IMR-90 (cell line): Measurements from ENCODE around the gene TMEM209. TPM values are rescaled to one million over a fixed set of nuclear protein-coding genes. Genes with fewer than 3 reads are reported as not detected.
"Not testable (repeated sequence)": the region's sequence is repeated elsewhere in the genome, so short reads cannot be mapped to it uniquely, and the experiment has no call there.

Source experiments
- ATAC-seq: fragments of 200-7000 bp; cut with Tn5 transposase; 2 replicates; pipeline ENCODE4 v1.9.1; 2020; ENCODE audit warnings: low read depth, mild to moderate bottlenecking, moderate library complexity
- BruUV-seq: library from RNA; stranded (reverse); fragments of 400-500 nt; replicated peaks from 2 replicates; lab custom pipeline; 2021; lab: Mats Ljungman, UMichigan
- CTCF ChIA-PET: fragments of 300-600 bp; formaldehyde crosslinking; extraction: SDS; loops from one replicate; lab custom pipeline; 2021; ENCODE audit warnings: antibody characterized with exemption; lab: Yijun Ruan, JAX
- POLR2A ChIA-PET: fragments of 300-600 bp; sonication (Branson Sonifier 250); formaldehyde crosslinking; loops from one replicate; lab custom pipeline; 2022; ENCODE audit warnings: antibody characterized with exemption; ENCODE audit not compliant: unreplicated experiment; lab: Charles Lee
- DNase-seq: peaks from one replicate; pipeline ENCODE4 v3.0.0; 2013
- H2AFZ ChIP-seq: replicated peaks from 2 replicates; pipeline ENCODE3; 2013; ENCODE audit warnings: low read length, mild to moderate bottlenecking; ENCODE audit not compliant: poor library complexity
- H2AK5ac ChIP-seq: 2 replicates; pipeline ENCODE4 v1.6.1; 2013; ENCODE audit warnings: low read depth, low read length, inconsistent platforms
- H2AK9ac ChIP-seq: replicated peaks from 2 replicates; pipeline ENCODE3; 2013; ENCODE audit warnings: mild to moderate bottlenecking, low read depth, low read length, moderate library complexity; ENCODE audit not compliant: poor library complexity
- H2BK120ac ChIP-seq: 2 replicates; pipeline ENCODE4 v1.6.1; 2013; ENCODE audit warnings: low read depth, low read length, inconsistent platforms
- H2BK15ac ChIP-seq: 3 replicates; pipeline ENCODE4 v1.6.1; 2013; ENCODE audit warnings: low read depth, low read length, inconsistent platforms
- H2BK20ac ChIP-seq: 2 replicates; pipeline ENCODE4 v1.6.1; 2013; ENCODE audit warnings: low read depth, mild to moderate bottlenecking, inconsistent platforms, low read length, moderate library complexity
- H2BK5ac ChIP-seq: 2 replicates; pipeline ENCODE4 v1.6.1; 2013; ENCODE audit warnings: mild to moderate bottlenecking, low read depth, low read length, inconsistent platforms; ENCODE audit not compliant: poor library complexity, severe bottlenecking
- H3K14ac ChIP-seq: replicated peaks from 2 replicates; pipeline ENCODE4 v1.6.1; 2013; ENCODE audit warnings: low read depth, low read length, inconsistent platforms
- H3K18ac ChIP-seq: 2 replicates; pipeline ENCODE4 v1.6.1; 2013; ENCODE audit warnings: low read depth, low read length, control low read depth
- H3K23ac ChIP-seq: 2 replicates; pipeline ENCODE4 v1.6.1; 2013; ENCODE audit warnings: low read depth, low read length, inconsistent platforms
- H3K27ac ChIP-seq: 2 replicates; pipeline ENCODE4 v1.5.1; 2013; ENCODE audit warnings: mild to moderate bottlenecking, control low read depth, low read length; ENCODE audit not compliant: insufficient read depth
- H3K27me3 ChIP-seq: 2 replicates; pipeline ENCODE4 v1.6.1; 2013; ENCODE audit warnings: low read length; ENCODE audit not compliant: control insufficient read depth, insufficient read depth
- H3K36me3 ChIP-seq: 2 replicates; pipeline ENCODE4 v1.6.1; 2013; ENCODE audit warnings: low read length, mixed read lengths; ENCODE audit not compliant: control insufficient read depth, insufficient read depth
- H3K4ac ChIP-seq: 2 replicates; pipeline ENCODE4 v1.6.1; 2013; ENCODE audit warnings: low read depth, low read length, inconsistent platforms
- H3K4me1 ChIP-seq: 2 replicates; pipeline ENCODE4 v1.6.1; 2013; ENCODE audit warnings: low read length, mixed read lengths; ENCODE audit not compliant: control insufficient read depth, insufficient read depth
- H3K4me2 ChIP-seq: 2 replicates; pipeline ENCODE4 v1.6.1; 2013; ENCODE audit warnings: low read depth, mild to moderate bottlenecking, control low read depth, low read length, moderate library complexity
- H3K4me3 ChIP-seq: 2 replicates; pipeline ENCODE4 v1.5.1; 2013; ENCODE audit warnings: low read depth, mild to moderate bottlenecking, control low read depth, low read length, moderate library complexity; ENCODE audit not compliant: insufficient read depth
- H3K56ac ChIP-seq: 2 replicates; pipeline ENCODE4 v1.6.1; 2013; ENCODE audit warnings: low read length, inconsistent platforms; ENCODE audit not compliant: insufficient read depth; ENCODE audit errors: extremely low read depth
- H3K79me1 ChIP-seq, 2 experiments: 2 replicates each; pipeline ENCODE4 v1.6.1; 2013; ENCODE audit warnings: low read length in 2 of 2, inconsistent platforms in 1 of 2, low read depth in 1 of 2
- H3K9ac ChIP-seq: 2 replicates; pipeline ENCODE4 v1.6.1; 2013; ENCODE audit warnings: low read depth, low read length, control low read depth
- H3K9me1 ChIP-seq: 2 replicates; pipeline ENCODE4 v1.6.1; 2013; ENCODE audit warnings: low read length, inconsistent platforms; ENCODE audit not compliant: insufficient read depth
- H3K9me3 ChIP-seq: 2 replicates; pipeline ENCODE4 v1.6.1; 2013; ENCODE audit warnings: low read length; ENCODE audit not compliant: control insufficient read depth, insufficient read depth
- H4K20me1 ChIP-seq: 2 replicates; pipeline ENCODE4 v1.6.1; 2013; ENCODE audit warnings: low read length, inconsistent platforms; ENCODE audit not compliant: insufficient read depth
- H4K5ac ChIP-seq: 2 replicates; pipeline ENCODE4 v1.6.1; 2013; ENCODE audit warnings: mild to moderate bottlenecking, low read depth, low read length, control low read depth
- H4K8ac ChIP-seq, 2 experiments: 2 replicates each; pipeline ENCODE4 v1.6.1; 2013; ENCODE audit warnings: low read depth in 2 of 2, low read length in 2 of 2, control low read depth in 1 of 2, inconsistent platforms in 1 of 2
- H4K91ac ChIP-seq: 2 replicates; pipeline ENCODE4 v1.6.1; 2013; ENCODE audit warnings: low read depth, low read length, inconsistent platforms; ENCODE audit not compliant: insufficient read depth
- BHLHE40 ChIP-seq: fragments of 150-350 bp; IDR thresholded peaks from 2 replicates; pipeline ENCODE4 v1.6.1; 2016; ENCODE audit warnings: mild to moderate bottlenecking, low read depth, low read length
- CTCF ChIP-seq: conservative IDR thresholded peaks from 2 replicates; pipeline ENCODE4 v1.5.1; 2012; ENCODE audit warnings: mild to moderate bottlenecking, low read depth, low read length, improper control_type of control experiment
- MAZ ChIP-seq: IDR thresholded peaks from 2 replicates; pipeline ENCODE4 v1.6.1; 2012; ENCODE audit warnings: low read depth, mild to moderate bottlenecking, low read length, improper control_type of control experiment, moderate library complexity, borderline replicate concordance
- SMC3 ChIP-seq: fragments of 150-350 bp; IDR thresholded peaks from 2 replicates; pipeline ENCODE4 v1.6.1; 2016; ENCODE audit warnings: low read depth, mild to moderate bottlenecking, antibody characterized with exemption, low read length, moderate library complexity
- WGBS, 2 experiments: methylation state at CpG; one replicate each; pipeline versions ENCODE4 v1.1.5 to v1.1.7; 2013; ENCODE audit warnings: missing lambda C conversion rate in 2 of 2; ENCODE audit not compliant: insufficient read length in 1 of 2; ENCODE audit errors: extremely low coverage in 2 of 2; 5-methylcytosine and 5-hydroxymethylcytosine counted together
- dilution Hi-C: fragments of 300-500 bp; cut with HindIII; formaldehyde crosslinking; loops from one replicate; pipeline ENCODE4 v1.14.3; 2018; ENCODE audit warnings: low sequenced_read_pairs; ENCODE audit not compliant: unreplicated experiment
- in situ Hi-C: fragments of 300-500 bp; cut with MboI; formaldehyde crosslinking; loops from 3 replicates; pipeline ENCODE4 v1.14.3; 2019; ENCODE audit warnings: low sequenced_read_pairs, inconsistent platforms, mixed read lengths
- intact Hi-C: fragments of 100-400 bp; cut with micrococcal nuclease; formaldehyde crosslinking; loops from 2 replicates; pipeline ENCODE4 v1.10.0; 2022
- polyA plus RNA-seq, 3 experiments: library from polyadenylated mRNA; depleted of rRNA; stranded (reverse); fragments of >200 nt; gene quantifications; 2 replicates each; pipeline ENCODE4 v1.2.3, GENCODE V29; 2012; ENCODE audit warnings: low replicate concordance in 1 of 3
- total RNA-seq: library from RNA; depleted of rRNA; stranded (reverse); fragments of >200 nt; gene quantifications from 2 replicates; pipeline ENCODE4 v1.2.3, GENCODE V29; 2012

The TMEM209 gene
- total and polyA plus RNA-seq, 2 of the 4 experiments (the other 2 are of a cell fraction) = 8.0 to 11.3 TPM

- DNase-seq (no peak), ATAC-seq (no peak)
- intact Hi-C loops = no loop called here
Observed at GRCh38 chr7:130146693-130147405, 58.4 kb downstream of the TMEM209 start.

DNA sequence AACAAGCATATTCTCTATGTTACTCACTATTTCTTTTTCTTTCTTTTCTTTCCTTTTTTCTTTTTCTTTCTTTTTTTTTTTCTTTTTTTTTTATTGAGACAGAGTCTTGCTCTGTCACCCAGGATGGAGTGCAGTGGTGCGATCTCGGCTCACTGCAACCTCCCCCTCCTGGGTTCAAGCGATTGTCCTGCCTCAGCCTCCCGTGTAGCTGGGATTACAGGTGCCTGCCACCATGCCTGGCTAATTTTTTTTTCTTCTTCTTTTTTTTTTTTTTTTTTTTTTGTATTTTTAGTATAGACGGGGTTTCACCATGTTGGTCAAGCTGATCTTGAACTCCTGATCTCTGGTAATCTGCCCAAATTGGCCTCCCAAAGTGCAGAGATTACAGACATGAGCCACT is 59.1 kb downstream of the TMEM209 start:
- DNase-seq, H3K9me3 ChIP-seq, H3K23ac ChIP-seq, POLR2A ChIA-PET, H3K27me3 ChIP-seq, H2AK5ac ChIP-seq, H2BK20ac ChIP-seq, H2BK5ac ChIP-seq, in situ Hi-C loops, H3K4me3 ChIP-seq, H3K9ac ChIP-seq, H3K4me2 ChIP-seq, H4K8ac ChIP-seq, ATAC-seq, H3K27ac ChIP-seq, H3K56ac ChIP-seq, intact Hi-C loops, H2BK15ac ChIP-seq, H2BK120ac ChIP-seq, H3K9me1 ChIP-seq, dilution Hi-C loops, H3K79me1 ChIP-seq, H2AK9ac ChIP-seq, H2AFZ ChIP-seq, H3K4ac ChIP-seq, H4K5ac ChIP-seq, H4K20me1 ChIP-seq, BruUV-seq, H3K18ac ChIP-seq, H3K14ac ChIP-seq, H3K36me3 ChIP-seq, H4K91ac ChIP-seq: not testable (repeated sequence)
- peaks cover 17% of the 10 kb centered on the region for H3K4me1 ChIP-seq
- CTCF ChIA-PET = interaction anchor here (0.7 kb wide), 1 partner anchor 41 kb away, joined by 4 read pairs; no protein-coding TSS in a partner anchor
- WGBS, 2 experiments = no CpG with 5 or more reads among the region's 5 CpGs

More at GRCh38 chr7:130146693-130147405, 58.4 kb downstream of the TMEM209 start:
- H3K9me3 ChIP-seq = no peaks in the 10 kb centered on the region
- no peaks in the 10 kb centered on the region for H3K79me1 ChIP-seq
- no peaks in the 10 kb centered on the region for H3K27me3 ChIP-seq
- H3K18ac ChIP-seq = no peak overlapping the region
- H4K8ac ChIP-seq = no peak overlapping the region
- H2AFZ ChIP-seq = no peak overlapping the region
- no peak overlapping the region for H4K5ac ChIP-seq
- no peak overlapping the region for H3K4me2 ChIP-seq
- TF ChIP-seq CTCF (no peak), BHLHE40 (no peak), MAZ (no peak), SMC3 (no peak)
- H3K9me1 ChIP-seq = peaks cover 5% of the 10 kb centered on the region
- H4K20me1 ChIP-seq = no peaks in the 10 kb centered on the region
- no peak overlapping the region for H4K91ac ChIP-seq
- H3K4ac ChIP-seq = no peak overlapping the region
- no TSS peak for BruUV-seq
- ChIA-PET CTCF (no interaction called here), POLR2A (no interaction called here)
- no peak overlapping the region for H2BK5ac ChIP-seq
- H3K14ac ChIP-seq = no peak overlapping the region
- no peak overlapping the region for H3K27ac ChIP-seq
- no peak overlapping the region for H3K9ac ChIP-seq
- dilution Hi-C loops (no loop called here), in situ Hi-C loops (no loop called here)
- H3K4me1 ChIP-seq = peaks cover 11% of the 10 kb centered on the region
- no peak overlapping the region for H3K4me3 ChIP-seq
- no peak overlapping the region for H2AK5ac ChIP-seq
- H2AK9ac ChIP-seq = no peak overlapping the region
- no peak overlapping the region for H3K56ac ChIP-seq
- H3K23ac ChIP-seq = no peak overlapping the region
- WGBS, 2 experiments = 94% methylated on average over 2 of the region's 9 CpGs; no CpG with 5 or more reads in 1 of the 2 experiments
- no peak overlapping the region for H2BK20ac ChIP-seq
- no peak overlapping the region for H2BK120ac ChIP-seq
- no peak overlapping the region for H2BK15ac ChIP-seq
- no peaks in the 10 kb centered on the region for H3K36me3 ChIP-seq
